Measurements from ENCODE around the gene TRAPPC8. TPM values are rescaled to one million over a fixed set of nuclear protein-coding genes. Genes with fewer than 3 reads are reported as not detected.

TRAPPC8 gene
- 10 to 100 TPM; 43.7 to 58.6 (median 48.3) TPM for total RNA-seq

GRCh38 chr18:31942999-31943877, at the start of gene TRAPPC8:
TSS of gene TRAPPC8 (minus strand) at chr18:31943128. CDS start at chr18:31942764, 364 bp downstream.
- Histone ChIP-seq H3K4me3 (peak within 1 kb of the TSS; percentile 72 to 94 (median 87)), H3K27ac (peak within 1 kb of the TSS; percentile 91 to 97 (median 94)), H3K27me3 (no peaks in the 10 kb centered on the region), H3K36me3 (no peaks in the 10 kb centered on the region), H3K9me3 (no peaks in the 10 kb centered on the region), H3K4me1 (peaks cover 0 to 22% (median 3%) of the 10 kb centered on the region in 4 donors)
- peak; percentile 98 to 99 (median 99) for DNase-seq
- TF ChIP-seq POLR2A (IDR thresholded peaks at IDR 0.05) = peak; percentile 39 to 70
- peak in 4 of 6 experiments; percentile 19 to 45 (median 25) for TF ChIP-seq CTCF (IDR thresholded peaks at IDR 0.05)

GRCh38 chr18:31990823-31991222, 47.9 kb upstream of the TRAPPC8 start:
- Histone ChIP-seq H3K9me3 (no peaks in the 10 kb centered on the region), H3K36me3 (no peaks in the 10 kb centered on the region), H3K27ac (no peak overlapping the region), H3K4me1 (no peaks in the 10 kb centered on the region), H3K27me3 (no peaks in the 10 kb centered on the region), H3K4me3 (no peak overlapping the region)
- TF ChIP-seq POLR2A (IDR thresholded peaks at IDR 0.05) (no peak), CTCF (IDR thresholded peaks at IDR 0.05) (no peak)
- DNase-seq = no peak

GRCh38 chr18:31983976-31984375, 41.0 kb upstream of the TRAPPC8 start:
- Histone ChIP-seq H3K36me3 (no peaks in the 10 kb centered on the region), H3K27me3 (no peaks in the 10 kb centered on the region), H3K4me1 (peaks cover 0 to 8% (median 3%) of the 10 kb centered on the region in 4 donors), H3K27ac (peak overlapping the region in 2 of 4 donors; percentile 48 to 77), H3K4me3 (no peak overlapping the region), H3K9me3 (no peaks in the 10 kb centered on the region)
- DNase-seq = no peak
- TF ChIP-seq CTCF (IDR thresholded peaks at IDR 0.05) (no peak), POLR2A (IDR thresholded peaks at IDR 0.05) (peak in 1 of 2 donors; percentile 7)

- H3K4me1 ChIP-seq = peaks cover 0 to 8% (median 3%) of the 10 kb centered on the region in 4 donors
- peak overlapping the region in 3 of 4 donors; percentile 8 to 77 (median 48) for H3K27ac ChIP-seq
- peak in 2 of 3 donors; percentile 70 to 79 for DNase-seq
- H3K4me3 ChIP-seq = no peak overlapping the region
- TF ChIP-seq POLR2A (IDR thresholded peaks at IDR 0.05) (peak in 1 of 2 donors; percentile 45), CTCF (IDR thresholded peaks at IDR 0.05) (no peak)
- H3K36me3 ChIP-seq = no peaks in the 10 kb centered on the region
- H3K9me3 ChIP-seq = peaks cover 0 to 8% (median 0%) of the 10 kb centered on the region in 4 donors
- no peaks in the 10 kb centered on the region for H3K27me3 ChIP-seq
Measured at GRCh38 chr18:31983020-31983419, 40.1 kb upstream of the TRAPPC8 start.

GRCh38 chr18:31980863-31981262, 37.9 kb upstream of the TRAPPC8 start:
- Histone ChIP-seq H3K27ac (no peak overlapping the region), H3K4me1 (peaks cover 0 to 8% (median 3%) of the 10 kb centered on the region in 4 donors), H3K9me3 (peaks cover 0 to 10% (median 0%) of the 10 kb centered on the region in 4 donors), H3K27me3 (no peaks in the 10 kb centered on the region), H3K4me3 (no peak overlapping the region), H3K36me3 (no peaks in the 10 kb centered on the region)
- peak in 1 of 3 donors; percentile 52 for DNase-seq
- no peak for TF ChIP-seq POLR2A (IDR thresholded peaks at IDR 0.05)
- TF ChIP-seq CTCF (IDR thresholded peaks at IDR 0.05) = no peak

Data from Peyer's patch (tissue), 4 donors.